22Rv1 (cell line): ENCODE results near the gene WDR1.

Source experiments
- CTCF ChIP-seq: fragments of 450-650 bp; IDR thresholded peaks from 2 replicates; pipeline ENCODE4 v1.5.1; 2017; ENCODE audit warnings: mild to moderate bottlenecking
- ZFX ChIP-seq: fragments of 450-650 bp; IDR thresholded peaks from 2 replicates; pipeline ENCODE4 v1.6.1; 2017; ENCODE audit warnings: antibody characterized with exemption, borderline replicate concordance

GRCh38 chr4:10128761-10129160, 12.2 kb upstream of the WDR1 start:
- no peak for TF ChIP-seq CTCF
- no peak for TF ChIP-seq ZFX
